CD4-positive, CD25-positive, alpha-beta regulatory T cell (primary cell): ENCODE data around the gene ADGRV1. TPM values are rescaled to one million over a fixed set of nuclear protein-coding genes. Genes with fewer than 3 reads are reported as not detected.

Source experiments
- ATAC-seq, 2 donors: fragments of 150-1000 bp; cut with Tn5 transposase; one replicate each; pipeline ENCODE4 v1.10.0; 2021; ENCODE audit warnings: low read depth in 2 of 2, moderate number of reproducible peaks in 2 of 2, moderate library complexity in 1 of 2
- DNase-seq, 3 donors: peaks; one replicate each; pipeline versions ENCODE4 v3.0.0 to v3.0.0-alpha.2; 2012 to 2022; ENCODE audit warnings: mixed read lengths in 1 of 3
- H3K27ac ChIP-seq: one replicate; pipeline ENCODE4 v1.7.0; 2013; ENCODE audit warnings: mild to moderate bottlenecking, low read length; ENCODE audit not compliant: insufficient read depth, poor library complexity, severe bottlenecking
- H3K27me3 ChIP-seq: one replicate; pipeline ENCODE4 v1.7.0; 2013; ENCODE audit warnings: low read length; ENCODE audit not compliant: control insufficient read depth, insufficient read depth
- H3K36me3 ChIP-seq: one replicate; pipeline ENCODE4 v1.7.0; 2013; ENCODE audit warnings: mild to moderate bottlenecking, low read length, moderate library complexity; ENCODE audit not compliant: control insufficient read depth, insufficient read depth
- H3K4me1 ChIP-seq: 2 replicates; pipeline ENCODE4 v1.7.0; 2013; ENCODE audit warnings: mild to moderate bottlenecking, low read length; ENCODE audit not compliant: insufficient read depth, control insufficient read depth, poor library complexity, severe bottlenecking
- H3K4me3 ChIP-seq: one replicate; pipeline ENCODE4 v1.7.0; 2013; ENCODE audit warnings: low read depth, mild to moderate bottlenecking, low read length, moderate library complexity
- H3K9me3 ChIP-seq, 2 experiments: 1 replicate in 1 of 2; 2 replicates in 1 of 2; pipeline ENCODE4 v1.7.0; 2013; ENCODE audit warnings: low read length in 2 of 2, mild to moderate bottlenecking in 1 of 2, moderate library complexity in 1 of 2; ENCODE audit not compliant: control insufficient read depth in 2 of 2
- H3K27ac Mint-ChIP-seq, 3 donors: one replicate each; pipeline ENCODE4 v1.8.0; 2020 to 2022; ENCODE audit warnings: mild to moderate bottlenecking in 3 of 3, mixed read lengths in 3 of 3, moderate library complexity in 2 of 3
- H3K27me3 Mint-ChIP-seq: one replicate; pipeline ENCODE4 v1.8.0; 2022; ENCODE audit warnings: mild to moderate bottlenecking, mixed read lengths
- H3K36me3 Mint-ChIP-seq: one replicate; pipeline ENCODE4 v1.8.0; 2020; ENCODE audit warnings: mixed read lengths
- H3K4me1 Mint-ChIP-seq, 4 donors: one replicate each; pipeline ENCODE4 v1.8.0; 2020 to 2022; ENCODE audit warnings: mixed read lengths in 4 of 4, mild to moderate bottlenecking in 1 of 4
- H3K4me3 Mint-ChIP-seq, 4 donors: one replicate each; pipeline ENCODE4 v1.8.0; 2020 to 2022; ENCODE audit warnings: mild to moderate bottlenecking in 4 of 4, mixed read lengths in 4 of 4, moderate library complexity in 3 of 4
- H3K9me3 Mint-ChIP-seq, 7 donors: one replicate each; pipeline ENCODE4 v1.8.0; 2020 to 2022; ENCODE audit warnings: mixed read lengths in 7 of 7, mild to moderate bottlenecking in 3 of 7, moderate library complexity in 2 of 7
- polyA plus RNA-seq, 4 donors: library from polyadenylated mRNA; unstranded; fragments of 300-500 nt; fragmentation: Illumina TruSeq; gene quantifications; one replicate each; pipeline ENCODE4 v1.2.3, GENCODE V29; 2021
- total RNA-seq: library from RNA; stranded (reverse); gene quantifications from one replicate; pipeline ENCODE4 v1.2.3, GENCODE V29; 2022

Gene ADGRV1
- total and polyA plus RNA-seq, 5 donors from 2014 or later, result 0.42 to 0.52 TPM; not detected in 3

DNA sequence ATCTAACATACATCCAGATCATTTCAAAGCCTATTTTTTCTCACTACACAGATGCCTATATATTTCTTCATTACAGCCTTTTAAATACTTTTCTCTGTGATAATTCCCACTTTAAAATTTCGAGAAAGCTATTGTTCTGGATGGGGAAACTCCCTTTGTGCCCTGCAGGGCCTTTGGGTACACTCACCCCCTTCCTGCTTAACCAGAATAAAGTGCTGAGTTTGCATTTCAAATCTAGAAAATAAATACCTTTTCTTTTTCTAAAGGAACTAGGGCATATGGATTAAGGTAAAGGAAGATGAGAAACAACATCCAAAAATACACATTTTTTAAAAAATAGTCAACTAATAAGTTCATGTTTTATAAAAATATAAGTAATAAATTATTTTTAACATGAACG lies 323.9 kb downstream of the ADGRV1 start:
- H3K9me3 ChIP-seq, result no peaks in the 10 kb centered on the region
- H3K36me3 ChIP-seq, result no peaks in the 10 kb centered on the region
- peaks cover 9% of the 10 kb centered on the region for H3K27me3 ChIP-seq
- ATAC-seq (no peak), DNase-seq (no peak)
- H3K4me1 ChIP-seq, result no peaks in the 10 kb centered on the region
- Mint-ChIP-seq H3K36me3 (no peaks in the 10 kb centered on the region), H3K27me3 (peaks cover 10% of the 10 kb centered on the region), H3K4me3 (no peak overlapping the region), H3K27ac (no peak overlapping the region), H3K9me3 (peaks cover 0 to 1% (median 0%) of the 10 kb centered on the region in 7 donors), H3K4me1 (no peaks in the 10 kb centered on the region)
- no peak overlapping the region for H3K27ac ChIP-seq
- no peak overlapping the region for H3K4me3 ChIP-seq

DNA sequence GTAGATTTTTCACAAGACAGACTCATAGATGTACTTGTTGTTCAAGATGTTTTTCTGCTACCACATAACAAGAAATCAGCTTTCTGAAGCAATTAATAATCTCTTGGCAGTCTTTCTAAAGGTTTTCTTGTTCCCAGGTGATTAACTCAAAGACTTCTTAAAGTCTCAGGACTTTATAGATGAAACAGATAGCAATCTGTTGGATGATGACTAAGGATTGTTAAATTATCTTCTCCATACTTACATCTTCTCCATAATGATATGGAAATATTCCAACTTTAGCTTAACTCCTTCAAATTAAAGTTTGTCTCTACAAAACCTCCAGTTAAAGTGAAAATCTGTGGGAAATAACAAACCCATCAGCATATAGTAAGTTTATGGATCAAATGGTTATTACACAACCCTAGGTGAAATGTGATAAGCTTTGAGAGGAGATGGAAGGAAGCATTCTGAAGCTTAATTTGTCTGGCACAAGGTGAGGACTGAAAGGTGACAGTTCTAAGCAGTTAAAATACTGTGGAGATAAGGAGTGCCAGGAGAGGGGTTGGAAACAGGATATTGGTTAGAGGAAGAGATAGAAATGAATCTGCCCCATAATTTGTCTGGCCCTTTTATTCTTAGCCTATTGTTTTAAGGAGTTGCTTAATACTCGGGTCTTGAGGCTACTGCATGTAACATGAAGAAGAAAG lies 326.7 kb downstream of the ADGRV1 start:
- Histone ChIP-seq H3K36me3 (no peaks in the 10 kb centered on the region), H3K27ac (no peak overlapping the region), H3K4me1 (no peaks in the 10 kb centered on the region), H3K9me3 (no peaks in the 10 kb centered on the region), H3K4me3 (no peak overlapping the region), H3K27me3 (no peaks in the 10 kb centered on the region)
- H3K27ac Mint-ChIP-seq, result no peak overlapping the region
- no peaks in the 10 kb centered on the region for H3K4me1 Mint-ChIP-seq
- ATAC-seq (no peak), DNase-seq (no peak)
- H3K4me3 Mint-ChIP-seq, result no peak overlapping the region
- peaks cover 10% of the 10 kb centered on the region for H3K27me3 Mint-ChIP-seq
- peaks cover 0 to 4% (median 0%) of the 10 kb centered on the region in 7 donors for H3K9me3 Mint-ChIP-seq
- H3K36me3 Mint-ChIP-seq, result no peaks in the 10 kb centered on the region

DNA sequence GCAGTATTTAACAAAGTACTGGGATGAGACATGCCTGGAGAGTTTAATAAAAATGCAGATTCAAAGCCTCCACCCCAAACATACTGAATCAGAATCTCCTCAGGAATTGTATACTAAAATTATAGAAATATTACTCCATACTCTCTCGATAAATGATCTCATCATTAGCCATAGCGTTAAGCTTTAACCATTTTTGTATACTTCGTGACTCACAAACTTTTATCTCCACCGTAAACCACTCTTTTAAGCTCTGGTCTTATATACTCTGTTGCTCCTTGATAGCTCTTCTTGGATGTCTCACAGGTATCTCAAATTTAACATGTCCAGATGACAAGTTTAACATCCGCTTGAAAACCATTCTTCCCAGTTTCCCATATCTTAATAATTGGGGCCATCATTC lies 327.8 kb downstream of the ADGRV1 start:
- H3K27me3 Mint-ChIP-seq, result peaks cover 9% of the 10 kb centered on the region
- H3K27ac Mint-ChIP-seq, result no peak overlapping the region
- peaks cover 0 to 4% (median 0%) of the 10 kb centered on the region in 7 donors for H3K9me3 Mint-ChIP-seq
- no peaks in the 10 kb centered on the region for H3K27me3 ChIP-seq
- H3K4me3 ChIP-seq, result no peak overlapping the region
- ATAC-seq, result no peak
- H3K9me3 ChIP-seq, result no peaks in the 10 kb centered on the region
- no peak overlapping the region for H3K4me3 Mint-ChIP-seq
- no peaks in the 10 kb centered on the region for H3K4me1 Mint-ChIP-seq
- H3K36me3 Mint-ChIP-seq, result no peaks in the 10 kb centered on the region
- no peaks in the 10 kb centered on the region for H3K4me1 ChIP-seq
- no peak overlapping the region for H3K27ac ChIP-seq
- no peaks in the 10 kb centered on the region for H3K36me3 ChIP-seq
- no peak for DNase-seq

DNA sequence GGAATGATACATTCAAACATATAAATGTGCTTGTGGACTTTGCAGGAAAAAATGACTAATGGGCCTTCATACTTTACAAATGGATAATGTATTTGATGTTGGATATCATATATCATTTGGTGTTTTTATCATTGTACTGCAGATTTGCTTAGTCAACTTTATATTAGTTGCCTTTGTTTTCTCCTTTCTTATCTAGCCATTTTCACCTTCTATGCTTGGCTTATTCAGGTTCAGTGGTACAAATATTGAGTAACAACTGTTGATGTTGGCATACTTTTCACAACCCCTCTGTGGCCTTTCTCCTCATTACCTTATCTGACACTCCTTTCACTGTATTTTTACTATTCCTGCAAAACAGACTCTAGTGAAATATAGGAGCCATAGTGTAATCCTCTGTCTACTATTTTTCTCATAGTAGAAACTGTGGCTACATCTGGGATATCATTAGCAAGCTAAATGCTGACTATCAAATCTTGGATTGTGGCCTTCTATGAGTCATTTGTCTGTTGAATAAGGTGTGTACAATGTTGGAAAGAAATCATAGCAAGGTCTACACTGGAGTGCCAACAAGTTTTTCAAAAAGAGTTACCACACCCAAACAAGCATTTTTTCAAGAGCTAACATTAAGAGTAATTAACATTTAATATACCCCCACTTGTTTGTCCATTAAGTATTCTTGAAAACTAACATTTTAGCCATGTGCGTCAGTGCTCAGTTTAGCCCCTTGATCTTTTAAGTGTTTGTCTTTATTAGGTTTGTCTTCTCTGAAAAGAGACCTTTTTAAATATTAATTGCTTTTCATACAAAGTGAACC lies 330.1 kb downstream of the ADGRV1 start:
- no peak for ATAC-seq

DNA sequence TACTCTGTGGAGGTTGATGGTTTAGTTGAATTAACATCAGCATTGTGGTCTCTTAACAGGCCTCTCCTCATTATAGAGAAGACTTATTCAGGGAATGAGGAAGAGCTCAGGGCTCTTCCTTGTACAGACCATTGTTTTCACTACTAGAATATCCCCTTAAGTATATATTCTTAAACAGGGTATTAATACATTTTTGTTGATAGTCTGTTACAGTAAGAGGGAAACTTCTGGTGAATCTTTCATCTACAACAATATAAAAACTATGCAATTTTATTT lies 330.7 kb downstream of the ADGRV1 start:
- H3K36me3 ChIP-seq, result no peaks in the 10 kb centered on the region
- ATAC-seq (no peak), DNase-seq (no peak)
- H3K4me1 ChIP-seq, result no peaks in the 10 kb centered on the region
- Mint-ChIP-seq H3K4me3 (no peak overlapping the region), H3K9me3 (peaks cover 0 to 4% (median 0%) of the 10 kb centered on the region in 7 donors), H3K27ac (peak overlapping the region in 1 of 3 donors; percentile 29), H3K27me3 (peaks cover 4% of the 10 kb centered on the region), H3K4me1 (no peaks in the 10 kb centered on the region), H3K36me3 (no peaks in the 10 kb centered on the region)
- H3K27ac ChIP-seq, result no peak overlapping the region
- no peak overlapping the region for H3K4me3 ChIP-seq
- no peaks in the 10 kb centered on the region for H3K27me3 ChIP-seq
- H3K9me3 ChIP-seq, result no peaks in the 10 kb centered on the region

More for the DNA sequence above, 330.1 kb downstream of the ADGRV1 start:
- no peak overlapping the region for H3K27ac ChIP-seq
- no peaks in the 10 kb centered on the region for H3K4me1 ChIP-seq
- H3K4me3 Mint-ChIP-seq, result no peak overlapping the region
- H3K9me3 Mint-ChIP-seq, result peaks cover 0 to 4% (median 0%) of the 10 kb centered on the region in 7 donors
- DNase-seq, result no peak
- H3K9me3 ChIP-seq, result no peaks in the 10 kb centered on the region
- no peak overlapping the region for H3K4me3 ChIP-seq
- no peaks in the 10 kb centered on the region for H3K4me1 Mint-ChIP-seq
- H3K27me3 Mint-ChIP-seq, result peaks cover 7% of the 10 kb centered on the region
- H3K36me3 ChIP-seq, result no peaks in the 10 kb centered on the region
- no peaks in the 10 kb centered on the region for H3K36me3 Mint-ChIP-seq
- no peaks in the 10 kb centered on the region for H3K27me3 ChIP-seq
- H3K27ac Mint-ChIP-seq, result peak overlapping the region in 1 of 3 donors; percentile 29

DNA sequence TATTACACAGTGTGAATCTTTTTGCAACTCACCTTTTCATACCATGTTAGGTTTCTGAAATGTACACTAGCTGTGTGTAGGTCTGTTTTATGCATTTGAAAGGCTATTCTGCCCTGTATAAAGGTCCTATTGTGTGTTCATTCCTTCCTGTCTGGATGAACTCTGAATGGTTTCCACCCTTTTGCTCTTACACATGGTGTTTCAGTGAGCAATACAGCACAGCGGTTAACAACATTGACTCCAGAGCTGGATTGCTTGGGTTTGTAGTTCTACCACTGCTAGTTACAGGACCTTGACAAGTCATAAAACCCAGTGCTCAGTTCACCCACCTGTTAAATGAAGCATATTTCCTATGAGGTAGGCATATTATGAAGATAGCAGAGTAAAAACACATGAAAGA lies 331.6 kb downstream of the ADGRV1 start:
- Mint-ChIP-seq H3K27me3 (peaks cover 4% of the 10 kb centered on the region), H3K27ac (no peak overlapping the region), H3K36me3 (no peaks in the 10 kb centered on the region), H3K9me3 (peaks cover 0 to 2% (median 0%) of the 10 kb centered on the region in 7 donors), H3K4me1 (no peaks in the 10 kb centered on the region), H3K4me3 (no peak overlapping the region)
- H3K9me3 ChIP-seq, result no peaks in the 10 kb centered on the region
- H3K4me1 ChIP-seq, result no peaks in the 10 kb centered on the region
- H3K4me3 ChIP-seq, result no peak overlapping the region
- no peak overlapping the region for H3K27ac ChIP-seq
- DNase-seq (no peak), ATAC-seq (no peak)
- H3K27me3 ChIP-seq, result no peaks in the 10 kb centered on the region
- H3K36me3 ChIP-seq, result no peaks in the 10 kb centered on the region

DNA sequence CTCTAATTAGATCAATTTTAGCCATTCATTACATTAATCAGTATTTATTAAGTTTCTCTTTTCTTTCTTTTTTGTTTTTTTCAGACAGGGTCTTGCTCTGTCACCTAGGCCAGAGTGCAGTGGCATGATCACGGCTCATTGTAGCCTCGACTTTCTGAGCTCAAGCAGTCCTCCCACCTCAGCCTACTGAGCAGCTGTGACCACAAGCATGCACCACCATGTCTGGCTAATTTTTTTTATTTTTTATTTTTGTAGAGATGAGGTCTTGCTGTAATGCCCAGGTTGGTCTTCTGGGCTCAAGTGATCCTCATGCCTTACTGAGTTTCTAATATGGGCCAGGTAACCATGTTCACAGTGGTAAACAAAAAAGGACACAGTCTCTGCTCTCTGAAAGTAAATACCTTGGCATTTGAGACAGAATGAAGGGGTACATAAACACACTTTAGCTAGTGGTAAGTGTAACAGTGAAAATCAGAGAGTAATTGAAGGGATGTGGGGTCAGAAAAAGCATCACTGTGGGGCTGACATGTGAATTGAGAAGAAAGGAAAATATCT lies 336.3 kb downstream of the ADGRV1 start:
- Mint-ChIP-seq H3K4me3 (no peak overlapping the region), H3K4me1 (no peaks in the 10 kb centered on the region), H3K27me3 (peaks cover 4% of the 10 kb centered on the region), H3K36me3 (no peaks in the 10 kb centered on the region), H3K9me3 (no peaks in the 10 kb centered on the region), H3K27ac (no peak overlapping the region)
- no peak for DNase-seq
- no peak for ATAC-seq
- Histone ChIP-seq H3K36me3 (no peaks in the 10 kb centered on the region), H3K4me3 (no peak overlapping the region), H3K4me1 (no peaks in the 10 kb centered on the region), H3K27me3 (no peaks in the 10 kb centered on the region), H3K9me3 (no peaks in the 10 kb centered on the region), H3K27ac (no peak overlapping the region)
